Activated CD8-positive, alpha-beta memory T cell treated with anti-CD3 and anti-CD28 coated beads, Interleukin-2, amount 50 U/mL, for 24 hours (primary cell): ENCODE results near the gene SOHLH1.

ENCODE experiments used
- DNase-seq: peaks from one replicate; pipeline ENCODE4 v3.0.0-alpha.2; 2020; ENCODE audit errors: extremely low read depth

SOHLH1 gene, protein sequence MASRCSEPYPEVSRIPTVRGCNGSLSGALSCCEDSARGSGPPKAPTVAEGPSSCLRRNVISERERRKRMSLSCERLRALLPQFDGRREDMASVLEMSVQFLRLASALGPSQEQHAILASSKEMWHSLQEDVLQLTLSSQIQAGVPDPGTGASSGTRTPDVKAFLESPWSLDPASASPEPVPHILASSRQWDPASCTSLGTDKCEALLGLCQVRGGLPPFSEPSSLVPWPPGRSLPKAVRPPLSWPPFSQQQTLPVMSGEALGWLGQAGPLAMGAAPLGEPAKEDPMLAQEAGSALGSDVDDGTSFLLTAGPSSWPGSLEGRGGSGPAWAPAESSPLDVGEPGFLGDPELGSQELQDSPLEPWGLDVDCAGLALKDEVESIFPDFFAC

DNA sequence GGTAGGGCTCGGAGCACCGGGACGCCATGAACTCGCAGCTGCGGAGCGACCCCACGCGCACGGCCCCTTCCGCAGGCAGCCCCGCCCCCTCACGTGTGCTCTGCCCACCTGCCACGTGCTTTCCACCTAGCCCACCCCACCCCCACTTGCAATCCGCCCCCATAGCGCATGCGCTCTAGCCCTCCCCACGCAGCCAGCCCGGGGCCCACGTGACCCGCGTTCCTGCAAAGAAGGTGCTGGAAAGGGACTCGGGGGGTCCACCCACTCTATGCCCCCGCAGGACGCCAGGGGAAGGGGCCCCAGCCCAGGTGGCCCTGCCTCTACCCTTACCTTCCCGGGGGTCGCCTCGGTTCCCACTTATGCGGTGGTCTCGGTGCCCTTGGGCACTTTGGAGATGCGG lies at the start of gene SOHLH1:
TSS of gene SOHLH1 (minus strand) at position 42 of the 400 bp plus-strand sequence. CDS start at position 28, 14 bp downstream.
- DNase-seq = no peak

DNA sequence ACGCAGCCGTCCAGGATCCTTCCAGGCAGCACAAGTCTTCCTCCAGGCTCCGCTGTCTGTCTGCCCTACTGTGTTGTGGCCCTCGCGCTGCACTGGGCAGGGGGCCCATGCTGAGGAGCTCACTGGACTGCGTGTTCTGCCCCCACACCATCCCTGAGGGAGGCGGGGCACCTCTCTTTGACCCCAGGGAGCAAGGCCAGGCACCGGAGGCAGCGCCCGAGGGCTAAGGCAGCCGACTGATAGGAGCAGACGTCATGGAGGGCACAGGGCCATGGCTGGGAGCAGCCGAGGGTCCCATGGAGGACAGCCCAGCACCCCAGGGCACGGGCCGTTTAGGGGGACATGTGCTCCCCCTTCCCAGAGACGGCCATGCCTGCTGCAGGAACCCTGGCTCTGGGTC lies 49.4 kb upstream of the SOHLH1 start:
- no peak for DNase-seq

DNA sequence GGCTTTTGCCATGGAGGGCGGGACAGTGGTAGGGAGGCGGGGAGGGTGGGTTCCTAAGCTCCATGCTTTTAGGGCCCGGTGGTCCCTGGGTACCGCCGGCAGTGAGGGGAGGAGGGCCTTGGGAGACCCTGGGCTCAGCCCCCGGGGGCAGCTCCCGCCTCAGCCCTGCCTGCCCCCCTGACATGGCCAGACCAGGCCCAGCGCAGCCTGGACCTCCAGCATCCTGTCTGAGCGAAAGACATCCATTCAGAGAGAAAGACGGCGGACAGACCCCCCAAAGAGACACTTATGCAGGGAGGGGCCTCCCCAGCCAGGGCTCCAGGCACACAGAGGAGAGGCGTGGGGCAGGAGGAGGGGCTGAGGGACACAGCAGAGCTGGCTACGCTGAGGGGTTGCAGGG lies 48.0 kb upstream of the SOHLH1 start:
- DNase-seq = no peak

DNA sequence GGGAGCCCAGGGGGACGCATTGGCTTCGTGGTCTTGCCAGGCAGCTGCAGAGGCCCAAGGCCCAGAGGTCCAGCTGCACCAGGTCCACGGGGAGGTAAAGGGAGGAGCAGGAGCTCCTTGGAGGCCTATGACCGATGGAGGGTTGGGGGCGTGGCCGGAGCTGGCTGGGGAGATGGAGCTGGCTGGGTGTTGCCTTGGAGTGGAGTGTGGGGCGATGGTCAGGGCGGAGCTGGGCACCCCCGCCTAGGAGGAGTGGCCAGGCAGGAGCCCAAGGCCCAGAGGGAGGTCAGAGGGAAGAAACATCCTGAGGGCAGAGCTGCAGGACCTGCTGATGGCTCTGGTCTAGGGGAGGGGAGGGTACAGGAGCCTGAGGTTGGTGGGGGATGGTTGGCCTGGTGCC lies 47.3 kb upstream of the SOHLH1 start:
- DNase-seq = no peak

DNA sequence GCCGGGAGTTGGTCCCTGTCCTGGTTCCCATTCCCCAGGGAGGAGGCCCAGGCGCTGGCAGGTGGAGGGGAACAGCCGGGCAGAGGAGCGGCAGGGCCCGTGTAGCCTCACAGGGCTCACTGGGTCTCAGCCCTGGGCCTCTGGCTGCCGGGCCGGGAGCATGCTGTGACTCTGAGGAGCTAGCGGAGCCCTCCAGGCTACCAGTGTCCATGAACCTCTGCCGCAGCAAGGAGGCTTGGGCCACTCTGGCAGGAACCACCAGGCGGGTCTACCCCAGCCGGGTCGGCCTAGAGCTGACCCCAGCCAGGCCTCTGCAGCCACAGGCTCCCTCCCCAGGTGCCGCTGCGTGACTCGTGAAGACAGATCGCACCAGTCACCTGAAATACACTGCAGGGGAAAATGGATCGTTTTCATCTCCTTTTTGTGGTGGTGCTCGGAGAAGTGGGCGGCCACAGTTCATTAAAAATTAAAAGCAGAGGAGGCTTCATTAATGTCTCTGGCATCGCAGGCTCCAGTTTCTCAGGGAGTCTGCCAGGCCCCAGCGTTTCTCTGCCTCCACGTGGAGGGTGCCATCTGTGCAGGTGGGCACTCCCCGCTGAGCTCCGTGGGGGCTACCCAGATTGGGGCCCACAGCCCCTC lies 46.5 kb upstream of the SOHLH1 start:
- no peak for DNase-seq

DNA sequence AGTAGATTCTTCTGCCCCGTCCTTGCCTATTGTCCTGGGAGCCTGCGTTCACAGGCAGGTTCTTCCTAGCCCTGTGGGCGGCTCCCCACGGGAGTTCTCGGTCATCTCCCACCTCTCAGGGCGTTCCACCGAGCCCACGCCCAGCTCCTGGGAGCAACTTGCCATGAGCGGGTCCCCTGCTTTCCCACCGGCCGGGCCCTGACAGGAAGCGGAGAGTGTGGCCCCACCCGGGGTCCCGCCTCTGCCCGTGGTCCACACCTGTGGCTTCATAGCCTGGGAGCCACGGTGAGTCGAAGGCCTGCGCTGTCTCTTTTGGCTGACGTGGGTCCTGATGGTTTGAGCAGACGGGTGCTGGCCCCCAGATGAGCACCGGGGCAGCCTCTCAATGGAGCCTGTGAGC lies 45.9 kb upstream of the SOHLH1 start:
- DNase-seq = no peak

DNA sequence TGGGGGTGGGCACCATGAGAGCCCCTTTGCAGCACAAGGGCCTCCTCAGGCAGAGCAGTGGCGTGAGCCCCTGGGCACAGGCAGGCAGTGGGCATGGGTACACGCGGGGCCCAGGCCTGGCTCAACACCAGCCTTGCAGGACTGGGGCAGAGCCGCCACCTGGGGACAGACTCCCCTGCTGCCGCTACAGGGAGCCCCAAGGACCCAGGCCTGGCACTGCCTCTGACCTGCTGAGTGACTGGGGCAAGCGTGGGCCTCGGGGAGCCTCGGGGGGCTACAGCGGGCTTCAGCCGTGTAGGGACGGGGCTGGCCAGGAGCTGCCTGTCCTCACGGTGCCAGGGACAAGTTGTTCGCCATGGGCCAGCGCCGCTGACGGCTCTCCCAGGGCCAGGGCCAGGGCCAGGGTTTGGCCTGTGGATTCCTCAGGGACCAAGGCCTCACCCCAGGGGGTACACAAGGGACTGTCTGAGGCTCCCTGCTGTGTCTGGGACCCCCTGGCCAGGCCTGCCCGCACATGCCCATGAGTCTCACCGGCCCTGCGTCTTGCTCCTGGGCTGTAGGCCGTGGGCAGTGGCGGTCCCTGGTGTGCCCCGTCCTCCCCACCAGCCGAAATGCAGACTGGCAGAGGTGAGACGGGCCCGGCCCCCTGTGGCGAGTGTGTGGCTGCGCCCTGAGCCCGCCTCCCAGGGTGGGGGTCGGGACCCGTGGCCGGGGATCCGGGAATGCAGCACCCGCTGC lies 45.2 kb upstream of the SOHLH1 start:
- DNase-seq = no peak

DNA sequence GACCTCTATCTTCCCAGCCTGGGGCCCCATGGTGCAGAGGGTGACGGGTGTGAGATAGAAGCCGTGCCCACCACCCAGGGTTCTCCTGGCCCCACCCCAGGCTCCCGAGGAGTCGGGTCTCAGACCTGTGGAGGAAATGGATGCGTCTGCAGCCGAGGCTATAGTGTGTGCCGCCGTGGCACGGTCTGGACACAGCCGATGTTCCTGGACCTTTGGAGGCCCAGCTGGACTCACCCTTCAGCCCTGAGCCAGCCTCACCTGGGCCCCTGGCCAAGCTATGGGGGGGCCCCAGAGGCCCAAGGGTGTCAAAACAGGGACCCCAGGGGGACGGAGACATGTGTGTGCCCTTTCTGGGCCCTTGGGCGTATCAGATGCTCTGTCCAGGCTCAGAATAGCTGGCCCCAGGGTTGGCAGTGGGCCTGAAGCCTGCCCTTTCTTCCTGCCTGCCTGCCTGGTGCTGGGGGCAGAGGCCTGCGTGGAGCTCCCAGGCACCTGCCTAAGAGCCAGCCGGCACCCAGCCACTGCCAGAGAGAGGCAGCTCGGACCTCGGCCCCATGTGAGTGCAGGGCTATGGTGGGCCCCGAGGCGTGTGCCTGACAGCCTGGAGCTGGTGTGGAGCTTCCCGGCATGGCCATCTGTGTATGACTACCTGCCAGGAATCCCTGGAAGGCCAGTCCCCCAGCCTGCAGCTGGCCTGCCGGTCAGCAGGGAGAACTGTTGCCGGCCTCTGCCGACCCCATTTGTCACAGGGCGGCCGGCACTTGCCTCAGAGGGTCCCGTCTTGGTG lies 44.5 kb upstream of the SOHLH1 start:
- DNase-seq = no peak

DNA sequence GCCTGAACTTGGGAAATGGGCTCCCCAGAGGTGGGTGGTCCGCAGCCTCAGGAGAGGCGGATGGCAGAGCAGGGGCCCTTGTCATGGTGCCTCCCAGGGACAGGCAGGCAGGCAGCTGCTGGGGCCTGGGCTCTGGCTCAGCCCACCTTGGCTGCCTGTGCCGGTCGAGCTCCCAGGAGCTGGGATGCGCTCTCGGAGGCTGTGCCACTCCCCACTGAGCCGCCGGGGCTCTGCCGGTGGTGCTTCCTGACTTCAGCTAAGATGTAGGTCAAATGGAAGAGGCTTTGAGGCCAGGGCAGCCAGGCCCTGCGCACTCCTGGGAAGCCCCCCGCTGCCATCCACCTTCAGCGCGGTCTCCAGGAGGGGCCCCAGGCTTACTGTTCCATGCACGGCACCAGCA lies 43.7 kb upstream of the SOHLH1 start:
- no peak for DNase-seq

DNA sequence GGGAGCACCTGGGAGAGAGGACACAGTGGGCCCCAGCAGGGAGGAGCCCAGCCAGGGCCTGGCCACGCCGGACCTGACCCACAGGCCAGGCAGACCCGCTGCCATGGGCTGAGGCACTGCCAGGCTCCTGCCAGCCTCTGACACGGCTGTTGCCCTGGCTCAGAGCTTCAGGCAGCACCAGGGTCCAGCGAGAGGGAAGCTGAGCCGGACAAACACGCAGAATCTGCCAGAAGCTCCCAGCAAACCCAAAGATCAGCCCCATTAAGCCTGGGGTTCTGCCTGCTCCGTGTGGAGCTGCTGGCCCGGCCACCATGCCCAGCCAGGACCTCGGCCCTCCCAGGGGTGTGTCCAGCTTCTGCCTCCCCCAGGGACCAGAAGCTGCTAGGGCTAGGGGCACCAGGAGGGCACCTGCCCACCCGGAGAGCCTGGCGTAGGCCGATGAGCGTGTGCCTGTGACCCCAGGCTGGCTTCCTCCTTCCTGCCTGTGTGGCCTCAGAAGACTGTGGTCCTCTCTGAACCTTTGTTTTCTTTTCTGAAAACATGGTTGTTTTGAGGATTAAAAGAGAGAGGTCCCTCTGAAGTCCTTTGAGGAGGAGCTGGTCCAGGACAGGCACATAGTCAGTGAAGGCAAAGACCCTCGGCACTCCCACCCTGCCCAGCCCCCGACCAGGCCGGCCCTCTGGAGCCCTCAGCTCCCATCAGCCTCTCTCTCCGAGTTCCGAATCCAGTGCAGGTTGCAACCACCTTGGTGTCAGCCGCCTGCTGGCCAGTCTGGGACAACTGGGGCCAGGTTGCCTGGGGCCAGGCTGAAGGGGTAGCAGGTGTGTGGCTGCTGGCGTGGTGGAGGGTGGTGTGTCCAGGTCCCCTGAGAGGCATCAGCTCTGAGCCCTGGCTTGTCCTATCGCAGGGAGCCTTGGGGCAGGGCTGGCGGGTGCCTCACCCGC lies 42.3 kb upstream of the SOHLH1 start:
- no peak for DNase-seq

DNA sequence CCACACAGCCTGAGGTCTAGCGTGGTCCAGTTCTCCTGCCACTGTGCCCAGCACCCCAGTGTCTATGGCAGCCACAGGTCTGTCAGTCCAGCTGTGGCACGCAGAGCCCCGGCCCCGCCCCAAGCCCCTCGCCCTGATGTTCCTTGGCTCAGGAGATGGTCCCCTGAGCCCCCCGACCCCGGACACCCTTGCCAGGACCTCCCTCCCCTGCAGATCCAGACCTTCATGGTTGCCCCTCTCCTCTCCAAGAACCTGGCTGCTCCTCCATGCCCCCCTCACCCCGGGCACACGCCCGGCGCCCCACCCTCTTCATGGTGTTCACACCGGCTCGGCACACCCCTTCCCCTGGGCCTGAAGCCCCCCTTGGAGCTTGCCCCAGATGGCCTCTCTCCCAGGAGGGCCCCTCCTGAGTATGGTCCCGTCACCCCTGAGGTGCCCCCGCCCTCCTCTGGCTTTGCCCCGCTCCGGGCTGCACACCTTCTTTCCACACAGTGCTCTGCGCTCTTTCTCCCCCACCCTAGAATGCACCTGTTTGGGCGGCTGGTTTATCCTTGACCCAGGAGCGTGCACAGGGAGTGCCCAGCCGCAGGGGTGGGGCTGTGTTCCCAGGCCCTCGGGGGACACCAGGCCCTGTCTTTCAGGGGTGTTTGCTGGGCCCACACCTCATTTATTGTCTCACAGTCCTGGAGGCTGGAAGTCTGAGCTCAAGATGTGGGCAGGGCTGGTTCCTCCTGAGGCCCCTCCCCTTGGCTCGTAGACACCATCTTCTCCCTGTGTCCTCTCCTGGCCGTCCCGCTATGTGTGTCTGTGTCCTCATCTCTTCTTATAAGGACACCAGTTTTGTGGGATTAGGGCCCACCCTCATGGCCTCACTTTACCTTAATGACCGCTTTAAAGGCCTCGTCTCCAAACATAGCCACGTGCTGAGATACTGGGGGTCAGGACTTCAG lies 40.3 kb upstream of the SOHLH1 start:
- DNase-seq = no peak

DNA sequence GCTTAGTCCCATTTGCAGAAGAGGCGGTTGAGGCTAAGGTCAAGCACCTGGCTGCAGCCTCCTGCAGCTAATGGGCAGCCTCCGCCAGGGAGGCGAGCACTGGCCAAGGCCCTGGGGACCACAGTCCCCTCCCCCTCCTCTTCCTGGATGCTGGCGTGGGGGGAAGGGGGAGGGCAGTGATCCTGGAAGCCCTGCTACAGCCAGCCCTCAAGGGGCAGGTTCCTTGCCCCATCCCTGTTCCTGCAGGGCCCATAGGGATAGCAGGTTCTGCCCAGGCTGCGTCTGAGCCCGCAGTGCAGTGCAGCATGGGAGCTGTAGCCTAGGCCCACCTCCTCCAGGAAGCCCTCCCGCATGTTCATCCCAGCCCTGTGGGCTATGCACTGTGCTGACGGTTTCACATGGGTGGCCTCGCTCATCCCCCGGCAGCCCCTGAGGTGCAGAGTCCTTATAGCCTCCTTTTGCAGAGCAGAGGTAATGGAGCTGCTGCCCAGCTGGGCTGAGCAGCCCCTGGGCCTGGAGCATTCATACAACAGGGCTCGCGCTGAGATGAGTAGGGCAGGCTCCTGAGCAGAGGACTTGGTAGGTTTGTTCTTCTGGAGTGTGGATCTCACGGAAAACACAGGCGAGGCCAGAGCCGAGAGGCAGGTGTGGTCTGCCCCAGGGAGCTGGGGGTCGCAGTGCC lies 38.7 kb upstream of the SOHLH1 start:
- DNase-seq = no peak

DNA sequence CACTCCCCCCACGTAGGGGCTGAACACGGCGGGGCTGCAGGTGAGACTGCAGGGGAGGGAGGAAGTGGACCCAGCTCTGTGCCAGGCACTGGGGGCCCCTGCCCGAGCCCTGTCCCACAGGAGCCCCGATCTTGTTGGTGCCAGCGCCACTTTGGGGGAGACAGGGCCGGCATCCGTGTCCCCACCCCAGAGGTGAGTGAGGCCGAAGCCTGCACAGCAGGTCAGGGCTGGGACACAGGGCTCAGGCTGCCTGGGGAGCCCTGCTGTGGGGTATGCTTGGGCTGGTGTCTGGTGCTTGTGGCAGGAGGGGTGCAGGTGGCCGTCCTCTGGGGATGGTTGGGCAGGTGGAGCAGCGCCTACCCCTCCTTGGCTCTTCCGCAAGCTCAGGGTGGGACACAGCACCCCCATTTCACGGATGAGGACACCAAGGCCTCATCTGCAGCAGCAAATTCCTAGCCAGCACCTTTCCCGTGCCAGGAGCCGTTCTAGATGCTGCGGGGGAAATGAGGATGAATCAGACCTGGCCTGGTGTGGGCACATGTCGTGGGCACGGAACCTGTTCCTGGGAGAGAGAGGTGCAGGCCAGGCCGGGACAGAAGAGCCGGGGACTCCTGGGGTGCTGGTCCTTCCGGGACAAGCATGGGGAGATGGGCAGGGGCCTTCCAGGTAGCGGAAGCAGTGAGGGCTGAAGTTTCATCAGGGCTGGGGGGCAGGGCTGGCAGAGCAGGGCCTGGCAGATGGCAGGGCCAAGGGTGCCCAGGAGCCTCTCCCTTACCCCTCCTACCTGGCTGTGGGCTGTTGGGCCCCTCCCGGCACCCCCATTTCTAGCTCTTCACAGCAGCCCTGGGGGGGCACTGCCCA lies 37.9 kb upstream of the SOHLH1 start:
- no peak for DNase-seq

DNA sequence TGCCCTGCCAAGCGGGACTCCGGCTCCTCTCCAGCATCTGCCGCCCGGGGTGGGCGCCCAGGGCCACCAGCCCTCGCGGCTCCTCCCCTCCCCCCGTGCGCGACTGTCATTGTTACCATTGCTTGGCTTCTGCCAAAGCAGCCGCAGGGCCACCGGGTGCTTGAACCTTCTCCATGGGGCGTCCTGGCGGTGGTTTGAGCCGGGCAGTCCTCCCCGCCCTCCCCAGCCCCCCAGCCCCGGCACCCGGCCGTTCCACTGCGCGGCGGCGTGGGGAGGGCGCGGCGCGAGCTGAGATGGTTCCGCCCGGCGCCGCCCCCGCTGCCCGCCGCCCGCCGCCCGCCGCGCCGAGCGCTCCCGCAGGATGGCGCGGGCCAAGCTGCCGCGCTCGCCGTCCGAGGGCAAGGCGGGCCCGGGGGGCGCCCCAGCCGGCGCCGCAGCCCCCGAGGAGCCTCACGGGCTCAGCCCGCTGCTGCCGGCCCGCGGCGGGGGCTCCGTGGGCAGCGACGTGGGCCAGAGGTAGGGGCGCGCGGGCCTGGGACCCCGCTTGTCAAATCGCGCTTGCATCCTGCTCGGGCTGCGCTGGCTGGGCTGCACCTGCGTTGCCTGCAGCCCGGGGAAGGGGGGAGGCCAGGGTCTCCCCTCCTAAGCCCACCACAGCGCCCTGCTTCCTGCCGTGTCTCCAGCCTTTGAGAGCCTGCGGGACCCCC lies 37.1 kb upstream of the SOHLH1 start:
- DNase-seq = no peak

DNA sequence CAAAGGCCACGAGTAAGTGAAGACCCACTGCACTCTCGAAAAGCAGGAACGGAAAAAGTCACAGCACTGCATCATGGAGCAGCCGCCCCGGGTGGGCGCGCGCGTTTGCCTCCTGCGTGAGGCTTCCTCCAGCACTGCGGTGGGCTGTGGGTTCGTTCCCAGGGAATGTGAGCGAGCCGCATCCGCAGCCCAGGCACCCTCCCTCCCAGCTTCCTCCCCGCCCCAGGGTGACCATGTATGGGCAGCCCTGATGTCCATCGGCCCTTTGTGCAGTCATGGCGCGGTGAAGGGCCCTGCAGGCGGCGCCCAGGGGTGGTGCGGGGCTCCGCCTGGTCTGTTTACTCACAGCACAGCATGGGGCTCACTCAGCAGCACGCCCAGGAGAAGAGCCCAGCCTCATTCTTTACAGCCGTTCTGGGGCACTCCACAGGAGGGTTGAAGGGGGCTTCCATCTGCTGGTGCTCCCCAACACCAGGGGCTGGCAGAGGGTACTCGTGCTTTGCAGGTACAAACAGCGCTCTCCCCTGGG lies 35.4 kb upstream of the SOHLH1 start:
- no peak for DNase-seq

DNA sequence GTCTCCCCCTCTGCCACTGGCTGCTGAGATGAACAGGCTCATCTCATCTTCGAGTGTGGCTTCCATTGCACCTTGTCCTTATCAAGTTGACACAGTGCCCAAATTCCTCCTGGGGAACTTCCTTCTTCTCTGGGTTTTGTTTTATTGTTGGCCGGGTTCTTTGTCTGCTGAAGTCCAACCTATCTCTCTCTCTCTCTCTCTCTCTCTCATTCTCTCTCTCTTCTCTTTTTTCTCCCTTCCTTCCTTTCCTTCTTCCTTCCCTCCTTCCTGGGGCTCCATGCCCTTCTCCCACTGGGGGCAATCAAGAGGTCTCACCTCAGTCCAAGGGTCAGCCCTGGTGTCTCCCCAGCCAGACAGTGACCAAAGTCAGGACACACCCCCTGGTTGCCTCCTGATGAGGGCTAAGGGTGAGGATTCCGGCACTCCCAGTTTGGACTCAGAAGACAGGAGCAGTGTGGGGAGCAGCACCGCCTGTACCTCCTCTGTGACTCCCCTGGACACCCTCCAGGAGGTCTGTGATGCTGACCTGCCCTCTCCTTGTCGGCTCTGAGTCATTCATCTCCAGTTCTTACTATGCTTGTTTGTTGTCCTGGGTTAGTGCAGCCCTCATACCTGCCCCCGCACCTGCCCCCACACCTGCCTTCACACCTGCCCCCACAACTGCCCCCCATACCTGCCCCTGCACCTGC lies 33.4 kb upstream of the SOHLH1 start:
- DNase-seq = no peak

DNA sequence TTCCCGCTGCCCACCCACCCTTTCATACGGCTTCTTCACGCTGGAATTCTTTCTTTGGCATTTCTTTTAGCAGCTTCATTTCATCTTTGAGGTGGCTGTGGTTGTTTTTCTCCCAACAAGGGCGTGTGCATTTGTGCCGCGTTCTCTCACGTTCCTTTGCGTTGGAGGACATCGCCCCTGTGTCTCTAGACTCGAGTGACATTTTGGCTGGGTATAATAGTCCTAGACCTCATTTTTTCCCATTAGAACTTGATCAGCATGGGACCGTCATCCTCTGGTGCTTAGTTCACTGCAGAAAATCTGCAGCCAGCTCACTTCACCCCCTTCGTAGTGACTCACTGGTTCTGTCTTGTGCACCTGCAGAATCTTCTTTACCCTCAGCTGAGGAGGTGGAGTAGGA lies 32.2 kb upstream of the SOHLH1 start:
- DNase-seq = no peak
